ENCODE measurements around the gene ATP8A1. TPM values are rescaled to one million over a fixed set of nuclear protein-coding genes. Genes with fewer than 3 reads are reported as not detected.

Gene ATP8A1
- total RNA-seq, 1 experiment from 2014 or later: 14.3 TPM

DNA sequence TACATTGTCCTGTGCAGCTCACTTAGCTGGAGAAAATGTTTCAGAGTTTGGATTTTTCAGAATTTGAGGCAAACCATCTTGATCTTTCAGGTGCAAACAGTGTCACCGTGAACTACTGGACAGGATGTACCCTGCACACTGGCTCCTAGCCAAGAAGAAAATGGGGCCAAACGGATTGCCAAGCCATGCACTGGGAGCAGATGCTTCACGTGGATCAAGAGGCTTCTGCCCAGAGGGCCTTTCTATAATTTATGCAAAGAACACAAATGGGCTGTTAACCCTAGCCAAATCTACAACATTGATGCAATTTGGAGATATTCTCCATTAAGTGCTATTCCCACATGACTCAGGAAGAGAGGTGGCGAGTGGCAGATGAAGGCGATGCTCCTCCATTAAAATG is 46.9 kb upstream of the ATP8A1 start:
- ATAC-seq (no peak), DNase-seq (ENCODE audit: low spot score) (no peak)
- Mint-ChIP-seq H3K27me3 (ENCODE audit: low read depth) (peaks cover 5% of the 10 kb centered on the region; the same call in 1 of the 2 replicates), H3K27ac (no peak overlapping the region), H3K36me3 (peaks cover 16% of the 10 kb centered on the region), H3K4me1 (peaks cover 6% of the 10 kb centered on the region), H3K4me3 (no peak overlapping the region), H3K9me3 (peaks cover 36% of the 10 kb centered on the region)
- ChIA-PET CTCF (no interaction called here), POLR2A (no interaction called here)
- TF ChIP-seq NR2C2 (CRISPR knock-in tag; IDR thresholded peaks at IDR 0.05): no peak
- TF ChIP-seq, protein P1, sequence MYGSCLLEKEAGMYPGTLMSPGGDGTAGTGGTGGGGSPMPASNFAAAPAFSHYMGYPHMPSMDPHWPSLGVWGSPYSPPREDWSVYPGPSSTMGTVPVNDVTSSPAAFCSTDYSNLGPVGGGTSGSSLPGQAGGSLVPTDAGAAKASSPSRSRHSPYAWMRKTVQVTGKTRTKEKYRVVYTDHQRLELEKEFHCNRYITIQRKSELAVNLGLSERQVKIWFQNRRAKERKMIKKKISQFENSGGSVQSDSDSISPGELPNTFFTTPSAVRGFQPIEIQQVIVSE (CRISPR knock-in tag; IDR thresholded peaks at IDR 0.05; ENCODE audit: borderline replicate concordance): no peak
- TF ChIP-seq, protein P2, sequence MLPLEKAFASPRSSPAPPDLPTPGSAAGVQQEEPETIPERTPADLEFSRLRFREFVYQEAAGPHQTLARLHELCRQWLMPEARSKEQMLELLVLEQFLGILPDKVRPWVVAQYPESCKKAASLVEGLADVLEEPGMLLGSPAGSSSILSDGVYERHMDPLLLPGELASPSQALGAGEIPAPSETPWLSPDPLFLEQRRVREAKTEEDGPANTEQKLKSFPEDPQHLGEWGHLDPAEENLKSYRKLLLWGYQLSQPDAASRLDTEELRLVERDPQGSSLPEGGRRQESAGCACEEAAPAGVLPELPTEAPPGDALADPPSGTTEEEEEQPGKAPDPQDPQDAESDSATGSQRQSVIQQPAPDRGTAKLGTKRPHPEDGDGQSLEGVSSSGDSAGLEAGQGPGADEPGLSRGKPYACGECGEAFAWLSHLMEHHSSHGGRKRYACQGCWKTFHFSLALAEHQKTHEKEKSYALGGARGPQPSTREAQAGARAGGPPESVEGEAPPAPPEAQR (CRISPR knock-in tag; IDR thresholded peaks at IDR 0.05): no peak
- no peak for TF ChIP-seq ESRRA (CRISPR knock-in tag; IDR thresholded peaks at IDR 0.05; ENCODE audit: borderline replicate concordance)
- TF ChIP-seq, protein P3, sequence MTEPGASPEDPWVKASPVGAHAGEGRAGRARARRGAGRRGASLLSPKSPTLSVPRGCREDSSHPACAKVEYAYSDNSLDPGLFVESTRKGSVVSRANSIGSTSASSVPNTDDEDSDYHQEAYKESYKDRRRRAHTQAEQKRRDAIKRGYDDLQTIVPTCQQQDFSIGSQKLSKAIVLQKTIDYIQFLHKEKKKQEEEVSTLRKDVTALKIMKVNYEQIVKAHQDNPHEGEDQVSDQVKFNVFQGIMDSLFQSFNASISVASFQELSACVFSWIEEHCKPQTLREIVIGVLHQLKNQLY (CRISPR knock-in tag; IDR thresholded peaks at IDR 0.05): no peak
- TF ChIP-seq, protein P4, sequence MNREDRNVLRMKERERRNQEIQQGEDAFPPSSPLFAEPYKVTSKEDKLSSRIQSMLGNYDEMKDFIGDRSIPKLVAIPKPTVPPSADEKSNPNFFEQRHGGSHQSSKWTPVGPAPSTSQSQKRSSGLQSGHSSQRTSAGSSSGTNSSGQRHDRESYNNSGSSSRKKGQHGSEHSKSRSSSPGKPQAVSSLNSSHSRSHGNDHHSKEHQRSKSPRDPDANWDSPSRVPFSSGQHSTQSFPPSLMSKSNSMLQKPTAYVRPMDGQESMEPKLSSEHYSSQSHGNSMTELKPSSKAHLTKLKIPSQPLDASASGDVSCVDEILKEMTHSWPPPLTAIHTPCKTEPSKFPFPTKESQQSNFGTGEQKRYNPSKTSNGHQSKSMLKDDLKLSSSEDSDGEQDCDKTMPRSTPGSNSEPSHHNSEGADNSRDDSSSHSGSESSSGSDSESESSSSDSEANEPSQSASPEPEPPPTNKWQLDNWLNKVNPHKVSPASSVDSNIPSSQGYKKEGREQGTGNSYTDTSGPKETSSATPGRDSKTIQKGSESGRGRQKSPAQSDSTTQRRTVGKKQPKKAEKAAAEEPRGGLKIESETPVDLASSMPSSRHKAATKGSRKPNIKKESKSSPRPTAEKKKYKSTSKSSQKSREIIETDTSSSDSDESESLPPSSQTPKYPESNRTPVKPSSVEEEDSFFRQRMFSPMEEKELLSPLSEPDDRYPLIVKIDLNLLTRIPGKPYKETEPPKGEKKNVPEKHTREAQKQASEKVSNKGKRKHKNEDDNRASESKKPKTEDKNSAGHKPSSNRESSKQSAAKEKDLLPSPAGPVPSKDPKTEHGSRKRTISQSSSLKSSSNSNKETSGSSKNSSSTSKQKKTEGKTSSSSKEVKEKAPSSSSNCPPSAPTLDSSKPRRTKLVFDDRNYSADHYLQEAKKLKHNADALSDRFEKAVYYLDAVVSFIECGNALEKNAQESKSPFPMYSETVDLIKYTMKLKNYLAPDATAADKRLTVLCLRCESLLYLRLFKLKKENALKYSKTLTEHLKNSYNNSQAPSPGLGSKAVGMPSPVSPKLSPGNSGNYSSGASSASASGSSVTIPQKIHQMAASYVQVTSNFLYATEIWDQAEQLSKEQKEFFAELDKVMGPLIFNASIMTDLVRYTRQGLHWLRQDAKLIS (CRISPR knock-in tag; IDR thresholded peaks at IDR 0.05; ENCODE audit: borderline replicate concordance): no peak
- no peak for TF ChIP-seq SOX15 (CRISPR knock-in tag; IDR thresholded peaks at IDR 0.05)
- no peak for TF ChIP-seq ZNF423 (CRISPR knock-in tag; IDR thresholded peaks at IDR 0.05)
- no peak for TF ChIP-seq KAT7 (CRISPR knock-in tag; IDR thresholded peaks at IDR 0.05; ENCODE audit: borderline replicate concordance)
- TF ChIP-seq, protein P5, sequence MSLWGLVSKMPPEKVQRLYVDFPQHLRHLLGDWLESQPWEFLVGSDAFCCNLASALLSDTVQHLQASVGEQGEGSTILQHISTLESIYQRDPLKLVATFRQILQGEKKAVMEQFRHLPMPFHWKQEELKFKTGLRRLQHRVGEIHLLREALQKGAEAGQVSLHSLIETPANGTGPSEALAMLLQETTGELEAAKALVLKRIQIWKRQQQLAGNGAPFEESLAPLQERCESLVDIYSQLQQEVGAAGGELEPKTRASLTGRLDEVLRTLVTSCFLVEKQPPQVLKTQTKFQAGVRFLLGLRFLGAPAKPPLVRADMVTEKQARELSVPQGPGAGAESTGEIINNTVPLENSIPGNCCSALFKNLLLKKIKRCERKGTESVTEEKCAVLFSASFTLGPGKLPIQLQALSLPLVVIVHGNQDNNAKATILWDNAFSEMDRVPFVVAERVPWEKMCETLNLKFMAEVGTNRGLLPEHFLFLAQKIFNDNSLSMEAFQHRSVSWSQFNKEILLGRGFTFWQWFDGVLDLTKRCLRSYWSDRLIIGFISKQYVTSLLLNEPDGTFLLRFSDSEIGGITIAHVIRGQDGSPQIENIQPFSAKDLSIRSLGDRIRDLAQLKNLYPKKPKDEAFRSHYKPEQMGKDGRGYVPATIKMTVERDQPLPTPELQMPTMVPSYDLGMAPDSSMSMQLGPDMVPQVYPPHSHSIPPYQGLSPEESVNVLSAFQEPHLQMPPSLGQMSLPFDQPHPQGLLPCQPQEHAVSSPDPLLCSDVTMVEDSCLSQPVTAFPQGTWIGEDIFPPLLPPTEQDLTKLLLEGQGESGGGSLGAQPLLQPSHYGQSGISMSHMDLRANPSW (CRISPR knock-in tag; conservative IDR thresholded peaks at IDR 0.05; ENCODE audit: low read depth): no peak
- TF ChIP-seq, protein P6, sequence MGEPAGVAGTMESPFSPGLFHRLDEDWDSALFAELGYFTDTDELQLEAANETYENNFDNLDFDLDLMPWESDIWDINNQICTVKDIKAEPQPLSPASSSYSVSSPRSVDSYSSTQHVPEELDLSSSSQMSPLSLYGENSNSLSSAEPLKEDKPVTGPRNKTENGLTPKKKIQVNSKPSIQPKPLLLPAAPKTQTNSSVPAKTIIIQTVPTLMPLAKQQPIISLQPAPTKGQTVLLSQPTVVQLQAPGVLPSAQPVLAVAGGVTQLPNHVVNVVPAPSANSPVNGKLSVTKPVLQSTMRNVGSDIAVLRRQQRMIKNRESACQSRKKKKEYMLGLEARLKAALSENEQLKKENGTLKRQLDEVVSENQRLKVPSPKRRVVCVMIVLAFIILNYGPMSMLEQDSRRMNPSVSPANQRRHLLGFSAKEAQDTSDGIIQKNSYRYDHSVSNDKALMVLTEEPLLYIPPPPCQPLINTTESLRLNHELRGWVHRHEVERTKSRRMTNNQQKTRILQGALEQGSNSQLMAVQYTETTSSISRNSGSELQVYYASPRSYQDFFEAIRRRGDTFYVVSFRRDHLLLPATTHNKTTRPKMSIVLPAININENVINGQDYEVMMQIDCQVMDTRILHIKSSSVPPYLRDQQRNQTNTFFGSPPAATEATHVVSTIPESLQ (CRISPR knock-in tag; IDR thresholded peaks at IDR 0.05): no peak
- TF ChIP-seq, protein P7, sequence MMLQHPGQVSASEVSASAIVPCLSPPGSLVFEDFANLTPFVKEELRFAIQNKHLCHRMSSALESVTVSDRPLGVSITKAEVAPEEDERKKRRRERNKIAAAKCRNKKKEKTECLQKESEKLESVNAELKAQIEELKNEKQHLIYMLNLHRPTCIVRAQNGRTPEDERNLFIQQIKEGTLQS (CRISPR knock-in tag; conservative IDR thresholded peaks at IDR 0.05): no peak
- TF ChIP-seq NFE2L1 (CRISPR knock-in tag; IDR thresholded peaks at IDR 0.05): no peak
- TF ChIP-seq SP1 (CRISPR knock-in tag; conservative IDR thresholded peaks at IDR 0.05): no peak
- no peak for TF ChIP-seq MYBL2 (CRISPR knock-in tag; IDR thresholded peaks at IDR 0.05)
- TF ChIP-seq, protein P8, sequence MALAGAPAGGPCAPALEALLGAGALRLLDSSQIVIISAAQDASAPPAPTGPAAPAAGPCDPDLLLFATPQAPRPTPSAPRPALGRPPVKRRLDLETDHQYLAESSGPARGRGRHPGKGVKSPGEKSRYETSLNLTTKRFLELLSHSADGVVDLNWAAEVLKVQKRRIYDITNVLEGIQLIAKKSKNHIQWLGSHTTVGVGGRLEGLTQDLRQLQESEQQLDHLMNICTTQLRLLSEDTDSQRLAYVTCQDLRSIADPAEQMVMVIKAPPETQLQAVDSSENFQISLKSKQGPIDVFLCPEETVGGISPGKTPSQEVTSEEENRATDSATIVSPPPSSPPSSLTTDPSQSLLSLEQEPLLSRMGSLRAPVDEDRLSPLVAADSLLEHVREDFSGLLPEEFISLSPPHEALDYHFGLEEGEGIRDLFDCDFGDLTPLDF (CRISPR knock-in tag; IDR thresholded peaks at IDR 0.05): no peak
- no peak for TF ChIP-seq PRRX2 (CRISPR knock-in tag; IDR thresholded peaks at IDR 0.05)
- TF ChIP-seq, protein P9, sequence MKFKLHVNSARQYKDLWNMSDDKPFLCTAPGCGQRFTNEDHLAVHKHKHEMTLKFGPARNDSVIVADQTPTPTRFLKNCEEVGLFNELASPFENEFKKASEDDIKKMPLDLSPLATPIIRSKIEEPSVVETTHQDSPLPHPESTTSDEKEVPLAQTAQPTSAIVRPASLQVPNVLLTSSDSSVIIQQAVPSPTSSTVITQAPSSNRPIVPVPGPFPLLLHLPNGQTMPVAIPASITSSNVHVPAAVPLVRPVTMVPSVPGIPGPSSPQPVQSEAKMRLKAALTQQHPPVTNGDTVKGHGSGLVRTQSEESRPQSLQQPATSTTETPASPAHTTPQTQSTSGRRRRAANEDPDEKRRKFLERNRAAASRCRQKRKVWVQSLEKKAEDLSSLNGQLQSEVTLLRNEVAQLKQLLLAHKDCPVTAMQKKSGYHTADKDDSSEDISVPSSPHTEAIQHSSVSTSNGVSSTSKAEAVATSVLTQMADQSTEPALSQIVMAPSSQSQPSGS (CRISPR knock-in tag; IDR thresholded peaks at IDR 0.05; ENCODE audit: borderline replicate concordance, low read depth): no peak
